Esophagus muscularis mucosa (tissue), 4 donors: ENCODE results near the gene DCST2. TPM values are rescaled to one million over a fixed set of nuclear protein-coding genes. Genes with fewer than 3 reads are reported as not detected.

Source experiments
- DNase-seq: peaks from one replicate; pipeline ENCODE4 v3.0.0-alpha.2; 2017; ENCODE audit errors: extremely low spot score
- H3K27ac ChIP-seq, 4 donors: fragments of 200-600 bp; sonication (generic); replicated peaks in 1 of 4; 1 replicate in 3 of 4; 2 replicates in 1 of 4; pipeline ENCODE4 v1.5.1; 2016 to 2019; ENCODE audit warnings: mild to moderate bottlenecking in 1 of 4
- H3K27me3 ChIP-seq, 4 donors: fragments of 200-600 bp; sonication (generic); one replicate each; pipeline versions ENCODE4 v1.5.1 to v1.6.0; 2016 to 2019
- H3K36me3 ChIP-seq, 4 donors: fragments of 200-600 bp; sonication (generic); one replicate each; pipeline ENCODE4 v1.5.1; 2016 to 2019
- H3K4me1 ChIP-seq, 4 donors: fragments of 200-600 bp; sonication (generic); one replicate each; pipeline ENCODE4 v1.5.1; 2016 to 2019
- H3K4me3 ChIP-seq, 4 donors: fragments of 200-600 bp; sonication (generic); 1 replicate in 2 of 4; 2 replicates in 2 of 4; pipeline ENCODE4 v1.5.1; 2016 to 2019; ENCODE audit warnings: mild to moderate bottlenecking in 4 of 4, moderate library complexity in 1 of 4
- H3K9me3 ChIP-seq, 4 donors: fragments of 200-600 bp; sonication (generic); 1 replicate in 3 of 4; 2 replicates in 1 of 4; pipeline ENCODE4 v1.5.1; 2016 to 2019
- CTCF ChIP-seq, 3 experiments: fragments of 200-600 bp in 2 of 3; fragments of 450-650 bp in 1 of 3; sonication (generic) in 2 of 3; IDR thresholded peaks; one replicate each; pipeline ENCODE4 v1.5.1; 2017 to 2019; ENCODE audit warnings: antibody characterized with exemption in 3 of 3, mild to moderate bottlenecking in 2 of 3, moderate library complexity in 1 of 3
- EP300 ChIP-seq: sonication (generic); formaldehyde crosslinking; IDR thresholded peaks from one replicate; pipeline ENCODE4 v1.6.1; 2017; ENCODE audit warnings: antibody characterized with exemption
- POLR2A ChIP-seq: fragments of 450-650 bp; IDR thresholded peaks from one replicate; pipeline ENCODE4 v1.6.1; 2017; ENCODE audit warnings: antibody characterized with exemption, moderate library complexity, mild to moderate bottlenecking, low read depth
- POLR2AphosphoS5 ChIP-seq, 2 donors: sonication (generic); formaldehyde crosslinking; IDR thresholded peaks; one replicate each; pipeline ENCODE4 v1.6.1; 2017; ENCODE audit warnings: antibody characterized with exemption in 2 of 2
- WGBS: methylation state at CpG from one replicate; pipeline ENCODE4 v1.1.5; 2018; 5-methylcytosine and 5-hydroxymethylcytosine counted together
- intact Hi-C: fragments of 100-400 bp; cut with DNase I; formaldehyde crosslinking; loops from one replicate; pipeline ENCODE4 v1.15.1; 2023
- total RNA-seq, 4 donors: library from RNA; depleted of rRNA; stranded (reverse); fragments of >200 nt; gene quantifications; one replicate each; pipeline versions ENCODE4 v1.1.0 to v1.2.1, GENCODE V29; 2016

The DCST2 gene
- total RNA-seq, 4 donors from 2014 or later, result 0.11 to 0.19 TPM; not detected in 2

GRCh38 chr1:155009221-155009711 lies 24.3 kb downstream of the DCST2 start:
- H3K9me3 ChIP-seq, result no peaks in the 10 kb centered on the region
- TF ChIP-seq POLR2A, result no peak
- no peak for TF ChIP-seq POLR2AphosphoS5 (IDR thresholded peaks at IDR 0.05)
- TF ChIP-seq EP300, result no peak
- no peak for TF ChIP-seq CTCF (IDR thresholded peaks at IDR 0.05)
- peaks cover 72 to 100% (median 90%) of the 10 kb centered on the region in 4 donors for H3K4me1 ChIP-seq
- H3K36me3 ChIP-seq, result peaks cover 0 to 18% (median 11%) of the 10 kb centered on the region in 4 donors
- 88% methylated on average over 6 of the region's 12 CpGs for WGBS
- intact Hi-C loops, result no loop called here
- peak overlapping the region; percentile 18 to 32 (median 26) for H3K4me3 ChIP-seq
- no peak for DNase-seq
- H3K27ac ChIP-seq, result peak overlapping the region; percentile 68 to 99 (median 86)
- no peaks in the 10 kb centered on the region for H3K27me3 ChIP-seq

GRCh38 chr1:155008015-155008941 lies 25.3 kb downstream of the DCST2 start:
- peak overlapping the region; percentile 18 to 32 (median 26) for H3K4me3 ChIP-seq
- H3K27ac ChIP-seq, result peak overlapping the region; percentile 68 to 99 (median 86)
- no peak for DNase-seq
- H3K36me3 ChIP-seq, result peaks cover 0 to 14% (median 5%) of the 10 kb centered on the region in 4 donors
- no peaks in the 10 kb centered on the region for H3K9me3 ChIP-seq
- 73% methylated on average over 13 of the region's 16 CpGs for WGBS
- TF ChIP-seq POLR2A (no peak), POLR2AphosphoS5 (IDR thresholded peaks at IDR 0.05) (no peak), CTCF (IDR thresholded peaks at IDR 0.05) (no peak), EP300 (no peak)
- H3K27me3 ChIP-seq, result no peaks in the 10 kb centered on the region
- intact Hi-C loops, result no loop called here
- H3K4me1 ChIP-seq, result peaks cover 68 to 98% (median 89%) of the 10 kb centered on the region in 4 donors

- Histone ChIP-seq H3K4me3 (peak overlapping the region in 2 of 4 donors; percentile 20 to 32), H3K27me3 (no peaks in the 10 kb centered on the region), H3K27ac (peak overlapping the region; percentile 68 to 99 (median 86)), H3K9me3 (no peaks in the 10 kb centered on the region), H3K36me3 (peaks cover 0 to 14% (median 5%) of the 10 kb centered on the region in 4 donors), H3K4me1 (peaks cover 60 to 88% (median 81%) of the 10 kb centered on the region in 4 donors)
- WGBS, result 53% methylated on average over 5 of the region's 6 CpGs
- intact Hi-C loops, result no loop called here
- DNase-seq, result no peak
- TF ChIP-seq CTCF (IDR thresholded peaks at IDR 0.05) (no peak), POLR2AphosphoS5 (IDR thresholded peaks at IDR 0.05) (no peak), POLR2A (no peak), EP300 (no peak)
Measured at GRCh38 chr1:155007251-155007828, 26.2 kb downstream of the DCST2 start.

GRCh38 chr1:155006601-155007101 lies 26.9 kb downstream of the DCST2 start:
- Histone ChIP-seq H3K27me3 (no peaks in the 10 kb centered on the region), H3K27ac (peak overlapping the region; percentile 97 to 99 (median 98)), H3K36me3 (peaks cover 0 to 14% (median 5%) of the 10 kb centered on the region in 4 donors), H3K4me1 (peaks cover 53 to 81% (median 74%) of the 10 kb centered on the region in 4 donors), H3K9me3 (no peaks in the 10 kb centered on the region), H3K4me3 (no peak overlapping the region)
- intact Hi-C loops, result no loop called here
- WGBS, result 71% methylated on average over 2 of the region's 2 CpGs
- DNase-seq, result no peak
- no peak for TF ChIP-seq EP300
- TF ChIP-seq POLR2A, result no peak
- TF ChIP-seq CTCF (IDR thresholded peaks at IDR 0.05), result no peak
- TF ChIP-seq POLR2AphosphoS5 (IDR thresholded peaks at IDR 0.05), result no peak
